Neural progenitor cell (in vitro differentiated cells): ENCODE measurements around the gene MAT2A. TPM values are rescaled to one million over a fixed set of nuclear protein-coding genes. Genes with fewer than 3 reads are reported as not detected.
A peak's percentile ranks its signal among the peaks of the same experiment; 100 is the strongest.

ENCODE experiments used
- DNase-seq: peaks from one replicate; pipeline ENCODE4 v3.0.0-alpha.2; 2016; ENCODE audit warnings: low spot score
- H2AFZ ChIP-seq: fragments of 200-600 bp; sonication (generic); replicated peaks from 2 replicates; pipeline ENCODE4 v1.6.1; 2016; ENCODE audit warnings: antibody characterized with exemption
- H3F3A ChIP-seq: fragments of 200-600 bp; sonication (generic); 2 replicates; pipeline ENCODE4 v1.6.1; 2016; ENCODE audit warnings: antibody characterized with exemption, low read depth
- H3K27ac ChIP-seq: fragments of 200-600 bp; sonication (generic); 2 replicates; pipeline ENCODE4 v1.5.1; 2016; ENCODE audit warnings: mild to moderate bottlenecking
- H3K27me3 ChIP-seq: fragments of 200-600 bp; sonication (generic); 2 replicates; pipeline ENCODE4 v1.6.1; 2016; ENCODE audit warnings: mild to moderate bottlenecking, moderate library complexity
- H3K36me3 ChIP-seq: fragments of 200-600 bp; sonication (generic); 2 replicates; pipeline ENCODE4 v1.5.1; 2016
- H3K4me1 ChIP-seq: fragments of 200-600 bp; sonication (generic); 2 replicates; pipeline ENCODE4 v1.6.1; 2016; ENCODE audit warnings: mixed run types
- H3K4me2 ChIP-seq: fragments of 200-600 bp; sonication (generic); 2 replicates; pipeline ENCODE4 v1.6.1; 2016
- H3K4me3 ChIP-seq: fragments of 200-600 bp; sonication (generic); 2 replicates; pipeline ENCODE4 v1.5.1; 2016
- H3K79me2 ChIP-seq: fragments of 200-600 bp; sonication (generic); 2 replicates; pipeline ENCODE4 v1.6.1; 2016; ENCODE audit warnings: low read depth
- H3K9ac ChIP-seq: fragments of 200-600 bp; sonication (generic); 2 replicates; pipeline ENCODE4 v1.6.1; 2016
- H3K9me3 ChIP-seq: fragments of 200-600 bp; sonication (generic); 2 replicates; pipeline ENCODE4 v1.5.1; 2016; ENCODE audit warnings: low read depth
- H4K20me1 ChIP-seq: fragments of 200-600 bp; sonication (generic); 2 replicates; pipeline ENCODE4 v1.6.1; 2016; ENCODE audit warnings: low read depth
- H3K27ac Mint-ChIP-seq: 3 replicates; pipeline ENCODE4 v1.8.0; 2021; ENCODE audit warnings: mixed read lengths
- H3K27me3 Mint-ChIP-seq: 2 replicates; pipeline ENCODE4 v1.8.0; 2022; ENCODE audit warnings: low read depth, mild to moderate bottlenecking, inconsistent platforms, moderate library complexity, mixed read lengths; ENCODE audit not compliant: insufficient read depth
- H3K36me3 Mint-ChIP-seq: 3 replicates; pipeline ENCODE4 v1.8.0; 2021; ENCODE audit warnings: mixed read lengths
- H3K4me1 Mint-ChIP-seq: 3 replicates; pipeline ENCODE4 v1.8.0; 2021; ENCODE audit warnings: mixed read lengths
- H3K4me3 Mint-ChIP-seq: 3 replicates; pipeline ENCODE4 v1.8.0; 2021; ENCODE audit warnings: mild to moderate bottlenecking, moderate library complexity, mixed read lengths
- H3K9me3 Mint-ChIP-seq: 3 replicates; pipeline ENCODE4 v1.8.0; 2020; ENCODE audit warnings: mixed read lengths
- EZH2 ChIP-seq: fragments of 200-600 bp; sonication (generic); IDR thresholded peaks from 2 replicates; pipeline ENCODE4 v1.6.1; 2017; ENCODE audit warnings: antibody characterized with exemption, mild to moderate bottlenecking, moderate library complexity
- EZH2phosphoT487 ChIP-seq: fragments of 200-600 bp; sonication (generic); IDR thresholded peaks from 2 replicates; pipeline ENCODE4 v1.6.1; 2017; ENCODE audit warnings: antibody characterized with exemption
- total RNA-seq: library from RNA; depleted of rRNA; stranded (reverse); fragments of >200 nt; gene quantifications from 2 replicates; pipeline ENCODE4 v1.2.3, GENCODE V29; 2015; ENCODE audit warnings: low replicate concordance
- TF ChIP-seq, protein P1 (sequence below): fragments of 200-600 bp; sonication (generic); IDR thresholded peaks from 2 replicates; pipeline ENCODE4 v1.5.1; 2017; ENCODE audit warnings: antibody characterized with exemption, mild to moderate bottlenecking

MAT2A gene
- total RNA-seq, 1 donor from 2014 or later: 221 TPM

DNA sequence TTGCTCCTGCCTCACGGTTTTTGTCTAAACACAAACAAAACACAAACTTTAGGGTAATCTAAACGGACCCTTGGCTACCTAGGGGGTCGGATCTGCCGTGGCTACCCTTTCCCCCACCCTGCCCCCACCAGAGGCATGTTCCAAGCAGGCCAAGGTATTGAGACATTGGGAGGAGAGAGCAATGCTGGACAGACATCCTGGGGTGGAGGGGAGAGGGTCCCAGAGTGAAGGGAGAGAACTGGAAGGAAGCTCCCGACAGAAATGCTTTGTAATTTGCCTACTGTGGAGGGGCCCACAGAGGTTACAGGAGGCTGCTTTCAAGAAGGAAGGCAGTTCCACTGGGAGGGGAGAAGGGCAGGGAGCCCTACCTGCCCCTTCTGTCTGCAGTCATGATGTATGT lies 13.9 kb upstream of the MAT2A start:
- H3K27ac ChIP-seq: no peak overlapping the region
- H3K4me3 Mint-ChIP-seq: no peak overlapping the region
- no peak for DNase-seq
- no peaks in the 10 kb centered on the region for H3K36me3 ChIP-seq
- H3K9me3 ChIP-seq: no peaks in the 10 kb centered on the region
- H3K36me3 Mint-ChIP-seq: no peaks in the 10 kb centered on the region
- H3K79me2 ChIP-seq: no peaks in the 10 kb centered on the region
- peaks cover 2% of the 10 kb centered on the region for H3K9me3 Mint-ChIP-seq
- H3F3A ChIP-seq: peaks cover 19% of the 10 kb centered on the region
- H3K27ac Mint-ChIP-seq: peak overlapping the region; percentile 72
- H3K4me2 ChIP-seq: peak overlapping the region; percentile 1
- H3K9ac ChIP-seq: no peak overlapping the region
- peaks cover 21% of the 10 kb centered on the region for H3K4me1 ChIP-seq
- peaks cover 11% of the 10 kb centered on the region for H3K27me3 Mint-ChIP-seq
- no peak overlapping the region for H3K4me3 ChIP-seq
- no peaks in the 10 kb centered on the region for H3K27me3 ChIP-seq
- no peaks in the 10 kb centered on the region for H4K20me1 ChIP-seq
- peak overlapping the region; percentile 97 for H2AFZ ChIP-seq
- H3K4me1 Mint-ChIP-seq: peaks cover 31% of the 10 kb centered on the region
- TF ChIP-seq, protein P1, sequence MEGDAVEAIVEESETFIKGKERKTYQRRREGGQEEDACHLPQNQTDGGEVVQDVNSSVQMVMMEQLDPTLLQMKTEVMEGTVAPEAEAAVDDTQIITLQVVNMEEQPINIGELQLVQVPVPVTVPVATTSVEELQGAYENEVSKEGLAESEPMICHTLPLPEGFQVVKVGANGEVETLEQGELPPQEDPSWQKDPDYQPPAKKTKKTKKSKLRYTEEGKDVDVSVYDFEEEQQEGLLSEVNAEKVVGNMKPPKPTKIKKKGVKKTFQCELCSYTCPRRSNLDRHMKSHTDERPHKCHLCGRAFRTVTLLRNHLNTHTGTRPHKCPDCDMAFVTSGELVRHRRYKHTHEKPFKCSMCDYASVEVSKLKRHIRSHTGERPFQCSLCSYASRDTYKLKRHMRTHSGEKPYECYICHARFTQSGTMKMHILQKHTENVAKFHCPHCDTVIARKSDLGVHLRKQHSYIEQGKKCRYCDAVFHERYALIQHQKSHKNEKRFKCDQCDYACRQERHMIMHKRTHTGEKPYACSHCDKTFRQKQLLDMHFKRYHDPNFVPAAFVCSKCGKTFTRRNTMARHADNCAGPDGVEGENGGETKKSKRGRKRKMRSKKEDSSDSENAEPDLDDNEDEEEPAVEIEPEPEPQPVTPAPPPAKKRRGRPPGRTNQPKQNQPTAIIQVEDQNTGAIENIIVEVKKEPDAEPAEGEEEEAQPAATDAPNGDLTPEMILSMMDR: no peak
- no peak for TF ChIP-seq EZH2phosphoT487
- no peak for TF ChIP-seq EZH2

- Histone ChIP-seq H3K9ac (no peak overlapping the region), H3K4me2 (no peak overlapping the region), H2AFZ (no peak overlapping the region), H3K9me3 (no peaks in the 10 kb centered on the region), H3K4me3 (no peak overlapping the region), H3K36me3 (no peaks in the 10 kb centered on the region), H3K27ac (no peak overlapping the region), H3F3A (peaks cover 19% of the 10 kb centered on the region), H3K4me1 (peaks cover 21% of the 10 kb centered on the region), H3K27me3 (no peaks in the 10 kb centered on the region), H4K20me1 (no peaks in the 10 kb centered on the region), H3K79me2 (no peaks in the 10 kb centered on the region)
- Mint-ChIP-seq H3K4me3 (no peak overlapping the region), H3K9me3 (peaks cover 5% of the 10 kb centered on the region), H3K27ac (peak overlapping the region; percentile 70), H3K4me1 (peaks cover 31% of the 10 kb centered on the region), H3K36me3 (no peaks in the 10 kb centered on the region), H3K27me3 (peaks cover 11% of the 10 kb centered on the region)
- no peak for DNase-seq
- TF ChIP-seq EZH2phosphoT487 (no peak), EZH2 (no peak)
- TF ChIP-seq, protein P1: no peak
These were observed 13.4 kb upstream of the MAT2A start for GRCh38 chr2:85525567-85525966.

GRCh38 chr2:85527787-85528186 lies 11.2 kb upstream of the MAT2A start:
- TF ChIP-seq EZH2 (no peak), EZH2phosphoT487 (no peak)
- TF ChIP-seq, protein P1: no peak
- DNase-seq: no peak
- Histone ChIP-seq H3K36me3 (no peaks in the 10 kb centered on the region), H3K27me3 (no peaks in the 10 kb centered on the region), H3K4me2 (no peak overlapping the region), H3K9me3 (no peaks in the 10 kb centered on the region), H2AFZ (no peak overlapping the region), H4K20me1 (no peaks in the 10 kb centered on the region), H3K9ac (no peak overlapping the region), H3K4me3 (no peak overlapping the region), H3K79me2 (no peaks in the 10 kb centered on the region), H3K27ac (no peak overlapping the region), H3K4me1 (peaks cover 21% of the 10 kb centered on the region), H3F3A (peaks cover 19% of the 10 kb centered on the region)
- H3K4me3 Mint-ChIP-seq: no peak overlapping the region
- H3K4me1 Mint-ChIP-seq: peaks cover 31% of the 10 kb centered on the region
- H3K27me3 Mint-ChIP-seq: peaks cover 12% of the 10 kb centered on the region
- peaks cover 5% of the 10 kb centered on the region for H3K9me3 Mint-ChIP-seq
- no peak overlapping the region for H3K27ac Mint-ChIP-seq
- H3K36me3 Mint-ChIP-seq: no peaks in the 10 kb centered on the region
